B cell (primary cell): ENCODE measurements around the gene EEF1A1. TPM values are rescaled to one million over a fixed set of nuclear protein-coding genes. Genes with fewer than 3 reads are reported as not detected.

ENCODE experiments used
- ATAC-seq: fragments of 200-7000 bp; cut with Tn5 transposase; one replicate; pipeline ENCODE4 v1.10.0; 2021; ENCODE audit warnings: low read depth, mild to moderate bottlenecking, moderate number of reproducible peaks, moderate library complexity
- CTCF ChIA-PET: fragments of 350-600 bp; sonication (Branson Sonifier 250); formaldehyde crosslinking; loops from one replicate; lab custom pipeline; 2021; ENCODE audit warnings: antibody characterized with exemption, inconsistent platforms; lab: Charles Lee
- POLR2A ChIA-PET: fragments of 350-600 bp; sonication (Branson Sonifier 250); formaldehyde crosslinking; loops from one replicate; lab custom pipeline; 2021; ENCODE audit warnings: antibody characterized with exemption; lab: Charles Lee
- DNase-seq: peaks from one replicate; pipeline ENCODE4 v3.0.0; 2013
- H2AFZ ChIP-seq: 2 replicates; pipeline ENCODE4 v1.6.1; 2012; ENCODE audit warnings: mild to moderate bottlenecking, low read depth, low read length; ENCODE audit not compliant: insufficient read depth, poor library complexity, severe bottlenecking
- H3K27ac ChIP-seq, 2 donors: 1 replicate in 1 of 2; 2 replicates in 1 of 2; pipeline ENCODE4 v1.5.1; 2012 to 2013; ENCODE audit warnings: low read length in 2 of 2, mild to moderate bottlenecking in 2 of 2, moderate library complexity in 1 of 2
- H3K27me3 ChIP-seq, 4 experiments: fragments of 200-600 bp in 1 of 4; sonication (generic) in 1 of 4; replicated peaks in 1 of 4; 1 replicate in 2 of 4; 2 replicates in 2 of 4; pipeline versions ENCODE4 v1.6.1 to v1.7.0; 2013 to 2016; ENCODE audit warnings: low read length in 3 of 4, mild to moderate bottlenecking in 2 of 4, mixed read lengths in 1 of 4, moderate library complexity in 1 of 4; ENCODE audit not compliant: insufficient read depth in 4 of 4, control insufficient read depth in 3 of 4; ENCODE audit errors: control extremely low read depth in 1 of 4
- H3K36me3 ChIP-seq, 2 experiments: replicated peaks in 1 of 2; 1 replicate in 1 of 2; 2 replicates in 1 of 2; pipeline versions ENCODE4 v1.6.1 to v1.7.1; 2013; ENCODE audit warnings: low read length in 1 of 2; ENCODE audit not compliant: insufficient read depth in 2 of 2, control insufficient read depth in 1 of 2; ENCODE audit errors: control extremely low read depth in 1 of 2, extremely low read depth in 1 of 2
- H3K4me1 ChIP-seq, 2 donors: fragments of 200-600 bp in 1 of 2; sonication (generic) in 1 of 2; 1 replicate in 1 of 2; 2 replicates in 1 of 2; pipeline versions ENCODE4 v1.5.1 to v1.6.1; 2013 to 2017; ENCODE audit warnings: low read length in 2 of 2; ENCODE audit not compliant: control insufficient read depth in 2 of 2, insufficient read depth in 2 of 2
- H3K4me2 ChIP-seq: replicated peaks from 2 replicates; pipeline ENCODE3; 2012; ENCODE audit warnings: mild to moderate bottlenecking, low read depth, low read length; ENCODE audit not compliant: poor library complexity, severe bottlenecking
- H3K4me3 ChIP-seq, 5 experiments: fragments of 200-600 bp in 1 of 5; sonication (generic) in 1 of 5; 1 replicate in 3 of 5; 2 replicates in 2 of 5; pipeline versions ENCODE4 v1.5.1 to v1.7.0; 2011 to 2016; ENCODE audit warnings: low read length in 4 of 5, mild to moderate bottlenecking in 4 of 5, low read depth in 2 of 5, control low read depth in 1 of 5, moderate library complexity in 1 of 5; ENCODE audit not compliant: insufficient read depth in 1 of 5; ENCODE audit errors: control extremely low read depth in 1 of 5, extremely low read depth in 1 of 5
- H3K79me2 ChIP-seq: fragments of 200-600 bp; sonication (generic); one replicate; pipeline ENCODE4 v1.6.0; 2016; ENCODE audit warnings: low read length; ENCODE audit not compliant: control insufficient read depth, insufficient read depth
- H3K9ac ChIP-seq: fragments of 200-600 bp; sonication (generic); 2 replicates; pipeline ENCODE4 v1.6.1; 2017; ENCODE audit warnings: mild to moderate bottlenecking, low read length, moderate library complexity
- H3K9me3 ChIP-seq, 3 donors: one replicate each; pipeline versions ENCODE4 v1.6.1 to v1.7.1; 2013; ENCODE audit warnings: low read length in 2 of 3; ENCODE audit not compliant: control insufficient read depth in 2 of 3, insufficient read depth in 1 of 3; ENCODE audit errors: control extremely low read depth in 1 of 3
- H4K20me1 ChIP-seq: 2 replicates; pipeline ENCODE4 v1.6.0; 2012; ENCODE audit warnings: mild to moderate bottlenecking, low read length; ENCODE audit not compliant: insufficient read depth, control insufficient read depth, poor library complexity, severe bottlenecking
- H3K27ac Mint-ChIP-seq: one replicate; pipeline ENCODE4 v1.8.0; 2021; ENCODE audit warnings: mixed read lengths
- H3K27me3 Mint-ChIP-seq: one replicate; pipeline ENCODE4 v1.8.0; 2021; ENCODE audit warnings: mixed read lengths
- H3K4me1 Mint-ChIP-seq: one replicate; pipeline ENCODE4 v1.8.0; 2021; ENCODE audit warnings: mixed read lengths
- H3K4me3 Mint-ChIP-seq: one replicate; pipeline ENCODE4 v1.8.0; 2021; ENCODE audit warnings: mixed read lengths
- H3K9me3 Mint-ChIP-seq: one replicate; pipeline ENCODE4 v1.8.0; 2022; ENCODE audit warnings: mixed read lengths; ENCODE audit not compliant: insufficient read depth
- CTCF ChIP-seq: fragments of 200-600 bp; IDR thresholded peaks from one replicate; pipeline ENCODE4 v1.8.0; 2022; ENCODE audit warnings: antibody characterized with exemption, mild to moderate bottlenecking
- EZH2 ChIP-seq: IDR thresholded peaks from 2 replicates; pipeline ENCODE4 v1.6.1; 2012; ENCODE audit warnings: borderline replicate concordance, low read depth, mild to moderate bottlenecking, moderate library complexity, low read length; ENCODE audit not compliant: insufficient read depth, poor library complexity, severe bottlenecking
- WGBS: methylation state at CpG from one replicate; pipeline ENCODE4 v1.1.5; 2013; ENCODE audit warnings: missing lambda C conversion rate; ENCODE audit not compliant: insufficient coverage; 5-methylcytosine and 5-hydroxymethylcytosine counted together
- intact Hi-C: fragments of 100-400 bp; cut with micrococcal nuclease; formaldehyde crosslinking; loops from one replicate; pipeline ENCODE4 v1.10.0; 2022
- polyA plus RNA-seq: library from polyadenylated mRNA; depleted of rRNA; stranded (reverse); fragments of >200 nt; gene quantifications from 2 replicates; pipeline ENCODE4 v1.2.3, GENCODE V29; 2012
- total RNA-seq, 2 donors: library from RNA; stranded (reverse); fragments of 120-200 nt in 1 of 2; gene quantifications; 1 replicate in 1 of 2; 2 replicates in 1 of 2; pipeline versions ENCODE4 v1.2.3 to v1.2.4, GENCODE V29; 2013 to 2022

Gene EEF1A1
- total and polyA plus RNA-seq, 2 donors (not counting 1 experiment from before 2014, with no cell fraction given), result 9,671 to 12,769 TPM

GRCh38 chr6:73534628-73535027 is 13.8 kb upstream of the EEF1A1 start:
- H3K27ac Mint-ChIP-seq, result no peak overlapping the region
- intact Hi-C loops, result no loop called here
- ATAC-seq (no peak), DNase-seq (no peak)
- Histone ChIP-seq H4K20me1 (no peaks in the 10 kb centered on the region), H3K9ac (no peak overlapping the region), H2AFZ (no peak overlapping the region), H3K27me3 (no peaks in the 10 kb centered on the region), H3K27ac (no peak overlapping the region), H3K9me3 (no peaks in the 10 kb centered on the region), H3K4me2 (no peak overlapping the region), H3K4me1 (no peaks in the 10 kb centered on the region), H3K36me3 (no peaks in the 10 kb centered on the region), H3K79me2 (no peaks in the 10 kb centered on the region), H3K4me3 (no peak overlapping the region)
- CTCF ChIA-PET, result interaction anchor here (1.2 kb wide), 1 partner anchor 9 kb away, joined by 3 read pairs; no protein-coding TSS in a partner anchor
- H3K9me3 Mint-ChIP-seq, result no peaks in the 10 kb centered on the region
- TF ChIP-seq EZH2, result no peak
- TF ChIP-seq CTCF, result no peak
- H3K27me3 Mint-ChIP-seq, result no peaks in the 10 kb centered on the region
- no peaks in the 10 kb centered on the region for H3K4me1 Mint-ChIP-seq
- WGBS, result 100% methylated on average over 1 of the region's 2 CpGs
- no peak overlapping the region for H3K4me3 Mint-ChIP-seq
- POLR2A ChIA-PET, result no interaction called here

- no peak overlapping the region for H3K4me3 Mint-ChIP-seq
- no peak overlapping the region for H3K27ac ChIP-seq
- H3K4me2 ChIP-seq, result no peak overlapping the region
- H3K9me3 Mint-ChIP-seq, result no peaks in the 10 kb centered on the region
- no peaks in the 10 kb centered on the region for H3K4me1 Mint-ChIP-seq
- no peaks in the 10 kb centered on the region for H3K36me3 ChIP-seq
- TF ChIP-seq CTCF (no peak), EZH2 (no peak)
- H3K27me3 Mint-ChIP-seq, result no peaks in the 10 kb centered on the region
- no peak overlapping the region for H3K9ac ChIP-seq
- no peak overlapping the region for H3K27ac Mint-ChIP-seq
- no peaks in the 10 kb centered on the region for H3K4me1 ChIP-seq
- WGBS, result 100% methylated on average over 1 of the region's 3 CpGs
- no peaks in the 10 kb centered on the region for H3K79me2 ChIP-seq
- H3K4me3 ChIP-seq, result no peak overlapping the region
- H4K20me1 ChIP-seq, result no peaks in the 10 kb centered on the region
- CTCF ChIA-PET, result no interaction called here
- DNase-seq, result no peak
- no peaks in the 10 kb centered on the region for H3K9me3 ChIP-seq
- no peaks in the 10 kb centered on the region for H3K27me3 ChIP-seq
- H2AFZ ChIP-seq, result no peak overlapping the region
- POLR2A ChIA-PET, result no interaction called here
- intact Hi-C loops, result no loop called here
- ATAC-seq, result no peak
These were observed 11.5 kb upstream of the EEF1A1 start for GRCh38 chr6:73532293-73532692.
